K562 (cell line): ENCODE data around the gene THAP4. TPM values are rescaled to one million over a fixed set of nuclear protein-coding genes. Genes with fewer than 3 reads are reported as not detected.
A peak's percentile ranks its signal among the peaks of the same experiment; 100 is the strongest.

Experiments
- ATAC-seq: fragments of 200-7000 bp; cut with Tn5 transposase; 3 replicates; pipeline ENCODE4 v1.9.1; 2020; ENCODE audit warnings: moderate library complexity
- BruUV-seq: library from RNA; stranded (reverse); fragments of 400-500 nt; replicated peaks from 2 replicates; lab custom pipeline; 2021; lab: Mats Ljungman, UMichigan
- CTCF ChIA-PET: fragments of 300-600 bp; formaldehyde crosslinking; extraction: SDS; loops from one replicate; lab custom pipeline; 2021; ENCODE audit warnings: low intra/inter-chr PET ratio; lab: Yijun Ruan, JAX
- POLR2A ChIA-PET: fragments of 300-600, 350-650 bp; sonication (Branson Sonifier 250); formaldehyde crosslinking; extraction: SDS; loops from one replicate; lab custom pipeline; 2021; ENCODE audit warnings: antibody characterized with exemption, inconsistent platforms; lab: Yijun Ruan, JAX
- DNase-seq, 4 experiments: peaks; one replicate each; pipeline versions ENCODE4 v3.0.0 to v3.0.0-alpha.2; 2011 to 2018; ENCODE audit warnings: low spot score in 3 of 4, mixed read lengths in 3 of 4; ENCODE audit errors: extremely low read depth in 1 of 4
- FAIRE-seq: peaks from 2 replicates; lab custom pipeline; 2011; peaks lifted over from hg19 to GRCh38; lab: Jason Lieb, UNC
- H2AFZ ChIP-seq: 2 replicates; pipeline ENCODE4 v1.6.0; 2011; ENCODE audit warnings: low read depth, low read length, control low read depth, inconsistent platforms
- H3K27ac ChIP-seq: fragments of 200-600 bp; 3 replicates; pipeline ENCODE4 v1.8.0; 2011; ENCODE audit warnings: low read depth, mild to moderate bottlenecking, control low read depth, inconsistent platforms, low read length, moderate library complexity, mixed read lengths; ENCODE audit errors: extremely low read depth
- H3K27me3 ChIP-seq, 2 experiments: fragments of 300-600 bp in 1 of 2; 2 replicates in 1 of 2; 3 replicates in 1 of 2; pipeline versions ENCODE4 v1.6.0 to v1.8.0; 2011; ENCODE audit warnings: inconsistent platforms in 2 of 2, low read length in 2 of 2, mild to moderate bottlenecking in 1 of 2, mixed read lengths in 1 of 2, moderate library complexity in 1 of 2; ENCODE audit not compliant: control insufficient read depth in 2 of 2, insufficient read depth in 2 of 2
- H3K36me3 ChIP-seq: fragments of 300-600 bp; 3 replicates; pipeline ENCODE4 v1.8.0; 2011; ENCODE audit warnings: mild to moderate bottlenecking, low read length, inconsistent platforms; ENCODE audit not compliant: control insufficient read depth, insufficient read depth
- H3K4me1 ChIP-seq, 2 experiments: fragments of 200-600 bp in 1 of 2; replicated peaks in 1 of 2; 2 replicates in 1 of 2; 3 replicates in 1 of 2; pipeline versions ENCODE4 v1.5.1 to v1.8.0; 2011; ENCODE audit warnings: inconsistent platforms in 2 of 2, low read length in 2 of 2, mild to moderate bottlenecking in 1 of 2, mixed read lengths in 1 of 2, moderate library complexity in 1 of 2; ENCODE audit not compliant: control insufficient read depth in 2 of 2, insufficient read depth in 2 of 2
- H3K4me2 ChIP-seq: 2 replicates; pipeline ENCODE4 v1.6.1; 2011; ENCODE audit warnings: low read length, control low read depth, inconsistent platforms, mixed read lengths; ENCODE audit not compliant: insufficient read depth
- H3K4me3 ChIP-seq: fragments of 200-600 bp; sonication (generic), shearing (Covaris generic); 2 replicates; pipeline ENCODE4 v1.5.1; 2016; ENCODE audit warnings: control low read depth, inconsistent platforms
- H3K79me2 ChIP-seq: fragments of 200-600 bp; 3 replicates; pipeline ENCODE4 v1.8.0; 2011; ENCODE audit warnings: low read length, inconsistent platforms; ENCODE audit not compliant: control insufficient read depth, insufficient read depth
- H3K9ac ChIP-seq, 2 experiments: 2 replicates each; pipeline versions ENCODE4 v1.6.0 to v1.6.1; 2011; ENCODE audit warnings: low read depth in 2 of 2, low read length in 2 of 2, control low read depth in 1 of 2, inconsistent platforms in 1 of 2, mild to moderate bottlenecking in 1 of 2, mixed read lengths in 1 of 2; ENCODE audit not compliant: insufficient read depth in 1 of 2
- H3K9me1 ChIP-seq: one replicate; pipeline ENCODE4 v1.6.0; 2011; ENCODE audit warnings: inconsistent platforms, mild to moderate bottlenecking, low read length, moderate library complexity; ENCODE audit not compliant: control insufficient read depth, insufficient read depth
- H3K9me3 ChIP-seq: replicated peaks from 2 replicates; pipeline ENCODE4 v1.5.1; 2011; ENCODE audit warnings: low read depth, low read length, inconsistent platforms; ENCODE audit not compliant: control insufficient read depth, insufficient read depth
- H4K20me1 ChIP-seq: replicated peaks from 2 replicates; pipeline ENCODE4 v1.6.1; 2011; ENCODE audit warnings: low read length, inconsistent platforms, mixed read lengths; ENCODE audit not compliant: control insufficient read depth, insufficient read depth
- ATF4 ChIP-seq: fragments of 450-650 bp; formaldehyde crosslinking; IDR thresholded peaks from 2 replicates; pipeline ENCODE4 v1.4.0; 2022; ENCODE audit warnings: mild to moderate bottlenecking, moderate library complexity
- HMGN3 ChIP-seq: IDR thresholded peaks from 2 replicates; pipeline ENCODE4 v1.6.1; 2011; ENCODE audit warnings: borderline replicate concordance, low read depth, mild to moderate bottlenecking, mixed read lengths, low read length; ENCODE audit not compliant: insufficient read length; ENCODE audit errors: extremely low read depth
- POLR2G ChIP-seq: fragments of 200-400 bp; formaldehyde crosslinking; IDR thresholded peaks from 2 replicates; pipeline ENCODE4 v1.6.1; 2017; ENCODE audit warnings: low read depth, mild to moderate bottlenecking, antibody characterized with exemption, low read length, moderate library complexity
- ZNF449 ChIP-seq: fragments of 250-450 bp; sonication (Bioruptor Pico); IDR thresholded peaks from 2 replicates; pipeline ENCODE4 v1.8.0; 2022; ENCODE audit warnings: moderate library complexity, mild to moderate bottlenecking, inconsistent platforms
- ZNF76 ChIP-seq: fragments of 250-450 bp; sonication (Bioruptor Pico); IDR thresholded peaks from 2 replicates; pipeline ENCODE4 v1.4.0; 2020; ENCODE audit warnings: mild to moderate bottlenecking, moderate library complexity, borderline replicate concordance
- ZSCAN32 ChIP-seq: fragments of 450-650 bp; formaldehyde crosslinking; IDR thresholded peaks from 2 replicates; pipeline ENCODE4 v1.4.0; 2020; ENCODE audit warnings: mild to moderate bottlenecking, moderate library complexity
- WGBS: fragments of 100-300 bp; shearing (Covaris generic); methylation state at CpG from one replicate; pipeline ENCODE4 v1.1.6; 2016; ENCODE audit warnings: low coverage, mixed read lengths; ENCODE audit not compliant: insufficient coverage; ENCODE audit errors: missing lambda C conversion rate; 5-methylcytosine and 5-hydroxymethylcytosine counted together
- in situ Hi-C: fragments of 300-500 bp; cut with MboI; formaldehyde crosslinking; loops from 4 replicates; pipeline ENCODE4 v1.15.0; 2018; ENCODE audit warnings: inconsistent platforms, mixed read lengths
- intact Hi-C: fragments of 100-400 bp; cut with micrococcal nuclease; formaldehyde crosslinking; loops from 2 replicates; pipeline ENCODE4 v1.14.2; 2022
- polyA plus RNA-seq, 8 experiments: library from polyadenylated mRNA; depleted of rRNA in 4 of 8; stranded (reverse) in 5 of 8; unstranded in 3 of 8; fragments of >200 nt; fragmentation: Nextera tagmentation in 2 of 8; fragmentation: Illumina TruSeq in 1 of 8; extraction: Ambion mirVana in 2 of 8; extraction: Trizol in 1 of 8; gene quantifications; 2 replicates each; pipeline versions ENCODE4 v1.2.1 to v1.2.3, GENCODE V29; 2011 to 2014; ENCODE audit warnings: inconsistent platforms in 1 of 8, missing spikeins in 1 of 8
- total RNA-seq, 7 experiments: library from RNA; depleted of rRNA in 6 of 7; stranded (reverse); fragments of >200 nt in 6 of 7; fragmentation: Illumina TruSeq in 2 of 7; extraction: Trizol in 2 of 7; gene quantifications; 2 replicates each; pipeline versions ENCODE4 v1.2.1 to v1.2.3, GENCODE V29; 2011 to 2021; ENCODE audit warnings: low replicate concordance in 1 of 7

THAP4 gene
- total and polyA plus RNA-seq, 9 of the 15 experiments (the other 6 are each of a cell fraction or from before 2014, with no cell fraction given): 8.6 to 60.9 (median 43.9) TPM

- Histone ChIP-seq H3K79me2 (no peaks in the 10 kb centered on the region), H3K9me3 (no peaks in the 10 kb centered on the region)
- TF ChIP-seq POLR2G (peak; percentile 0; the same call in 1 of the 2 replicates), ZNF449 (CRISPR knock-in tag) (no peak), HMGN3 (no peak), ZSCAN32 (CRISPR knock-in tag) (no peak), ATF4 (CRISPR knock-in tag) (no peak), ZNF76 (CRISPR knock-in tag) (no peak)
- TF ChIP-seq, all 486 proteins: peak for 1
- Histone ChIP-seq H4K20me1 (no peaks in the 10 kb centered on the region; the same call in 1 of the 2 replicates), H3K9me1 (no peaks in the 10 kb centered on the region), H3K9ac (no peak overlapping the region; a peak in 1 of 4 replicates), H3K36me3 (peaks cover 44% of the 10 kb centered on the region; the same call in 1 of the 3 replicates), H3K27me3 (no peaks in the 10 kb centered on the region), H3K4me1 (peaks cover 0 to 2% of the 10 kb centered on the region in 2 experiments; a peak in 2 of 5 replicates), H3K4me3 (no peak overlapping the region), H3K4me2 (no peak overlapping the region), H3K27ac (no peak overlapping the region), H2AFZ (no peak overlapping the region)
- FAIRE-seq (no peak), DNase-seq (no peak), ATAC-seq (no peak)
- POLR2A ChIA-PET: no interaction called here
- intact Hi-C loops: no loop called here
- in situ Hi-C loops: no loop called here
- no TSS peak for BruUV-seq
- CTCF ChIA-PET: no interaction called here
- 91% methylated on average over 18 of the region's 42 CpGs for WGBS
These were observed 35.6 kb upstream of the THAP4 start for GRCh38 chr2:241672243-241673188.
